ENCODE measurements around the gene CAPN2.
"Not testable (repeated sequence)": the region's sequence is repeated elsewhere in the genome, so short reads cannot be mapped to it uniquely, and the experiment has no call there.

The CAPN2 gene

GRCh38 chr1:223794136-223794880 lies 82.0 kb downstream of the CAPN2 start:
- DNase-seq, result no peak

GRCh38 chr1:223796210-223796609 lies 83.9 kb downstream of the CAPN2 start:
- DNase-seq, result no peak

GRCh38 chr1:223802032-223802431 lies 89.7 kb downstream of the CAPN2 start:
- DNase-seq, result no peak

GRCh38 chr1:223802602-223803001 lies 90.3 kb downstream of the CAPN2 start:
- no peak for DNase-seq

GRCh38 chr1:223803211-223803610 lies 90.9 kb downstream of the CAPN2 start:
- DNase-seq, result no peak

GRCh38 chr1:223809905-223810304 lies 97.6 kb downstream of the CAPN2 start:
- not testable (repeated sequence) for DNase-seq

GRCh38 chr1:223810586-223810985 lies 98.2 kb downstream of the CAPN2 start:
- DNase-seq, result no peak

- no peak for DNase-seq
These were observed 99.3 kb downstream of the CAPN2 start for GRCh38 chr1:223811634-223812101.

GRCh38 chr1:223813645-223814044 lies 101.3 kb downstream of the CAPN2 start:
- no peak for DNase-seq

- DNase-seq, result no peak
These were observed 102.9 kb downstream of the CAPN2 start for GRCh38 chr1:223815020-223815853.

- DNase-seq, result no peak
These were observed 103.5 kb downstream of the CAPN2 start for GRCh38 chr1:223815865-223816264.

- DNase-seq, result not testable (repeated sequence)
These were observed 104.9 kb downstream of the CAPN2 start for GRCh38 chr1:223817265-223817664.

- DNase-seq, result no peak
These were observed 107.6 kb downstream of the CAPN2 start for GRCh38 chr1:223819730-223820514.

GRCh38 chr1:223820515-223820858 lies 108.1 kb downstream of the CAPN2 start:
- no peak for DNase-seq

- no peak for DNase-seq
These were observed 108.6 kb downstream of the CAPN2 start for GRCh38 chr1:223820971-223821370.

GRCh38 chr1:223824287-223824686 lies 111.9 kb downstream of the CAPN2 start:
- DNase-seq, result no peak

GRCh38 chr1:223824712-223825111 lies 112.4 kb downstream of the CAPN2 start:
- no peak for DNase-seq

Measured in COR-L47 (cell line).